Measurements from ENCODE around the gene RUBCN.
"Not testable (repeated sequence)": the region's sequence is repeated elsewhere in the genome, so short reads cannot be mapped to it uniquely, and the experiment has no call there.

RUBCN gene

DNA sequence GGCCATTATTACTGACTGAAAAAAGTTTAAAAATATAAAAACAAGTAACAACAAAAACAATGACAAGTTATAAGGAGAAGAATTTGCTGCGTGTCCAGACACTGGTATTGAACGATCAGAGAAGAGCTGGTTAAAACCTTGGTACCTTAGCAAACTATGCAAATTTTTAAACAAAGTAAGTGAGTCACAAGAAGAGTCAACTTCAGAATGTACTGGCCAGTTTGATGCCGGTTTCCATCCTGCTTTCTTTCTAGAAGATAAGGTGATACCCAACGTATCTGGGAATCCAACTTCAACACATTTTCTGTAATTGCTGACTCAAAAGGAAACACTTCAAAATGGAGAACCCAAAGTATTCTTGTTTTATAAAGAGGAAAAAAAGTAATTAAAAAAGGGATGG is 49.8 kb downstream of the RUBCN start:
- no peak for DNase-seq (ENCODE audit: low read depth in 2 of 2, low spot score in 1 of 2)

GRCh38 chr3:197685546-197685945 is 51.2 kb downstream of the RUBCN start:
- DNase-seq (ENCODE audit: low read depth in 2 of 2, low spot score in 1 of 2): no peak

- no peak for DNase-seq (ENCODE audit: low read depth in 2 of 2, low spot score in 1 of 2)
Observed at GRCh38 chr3:197683191-197683590, 53.5 kb downstream of the RUBCN start.

- DNase-seq (ENCODE audit: low read depth in 2 of 2, low spot score in 1 of 2): no peak
Observed at GRCh38 chr3:197682713-197683112, 54.0 kb downstream of the RUBCN start.

- DNase-seq (ENCODE audit: low read depth in 2 of 2, low spot score in 1 of 2): no peak
Observed at GRCh38 chr3:197680955-197681521, 55.7 kb downstream of the RUBCN start.

- DNase-seq (ENCODE audit: low read depth in 2 of 2, low spot score in 1 of 2): no peak
Observed at GRCh38 chr3:197675951-197676350, 60.8 kb downstream of the RUBCN start.

DNA sequence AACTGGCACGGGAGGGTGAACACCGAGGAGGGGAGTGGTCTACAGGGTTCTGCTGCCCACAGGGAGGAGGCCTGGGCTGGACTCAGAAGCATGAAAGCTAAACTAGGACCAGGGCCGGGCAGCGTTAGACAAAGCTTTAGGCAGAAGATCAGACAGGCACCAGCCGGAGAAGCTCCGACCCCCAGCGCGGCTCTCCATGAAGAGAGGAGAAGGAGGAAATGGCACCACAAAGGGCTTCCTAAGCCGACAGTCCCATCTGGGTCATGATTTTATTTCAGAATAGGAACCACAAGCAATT is 61.2 kb downstream of the RUBCN start:
- DNase-seq (ENCODE audit: low read depth in 2 of 2, low spot score in 1 of 2): no peak

DNA sequence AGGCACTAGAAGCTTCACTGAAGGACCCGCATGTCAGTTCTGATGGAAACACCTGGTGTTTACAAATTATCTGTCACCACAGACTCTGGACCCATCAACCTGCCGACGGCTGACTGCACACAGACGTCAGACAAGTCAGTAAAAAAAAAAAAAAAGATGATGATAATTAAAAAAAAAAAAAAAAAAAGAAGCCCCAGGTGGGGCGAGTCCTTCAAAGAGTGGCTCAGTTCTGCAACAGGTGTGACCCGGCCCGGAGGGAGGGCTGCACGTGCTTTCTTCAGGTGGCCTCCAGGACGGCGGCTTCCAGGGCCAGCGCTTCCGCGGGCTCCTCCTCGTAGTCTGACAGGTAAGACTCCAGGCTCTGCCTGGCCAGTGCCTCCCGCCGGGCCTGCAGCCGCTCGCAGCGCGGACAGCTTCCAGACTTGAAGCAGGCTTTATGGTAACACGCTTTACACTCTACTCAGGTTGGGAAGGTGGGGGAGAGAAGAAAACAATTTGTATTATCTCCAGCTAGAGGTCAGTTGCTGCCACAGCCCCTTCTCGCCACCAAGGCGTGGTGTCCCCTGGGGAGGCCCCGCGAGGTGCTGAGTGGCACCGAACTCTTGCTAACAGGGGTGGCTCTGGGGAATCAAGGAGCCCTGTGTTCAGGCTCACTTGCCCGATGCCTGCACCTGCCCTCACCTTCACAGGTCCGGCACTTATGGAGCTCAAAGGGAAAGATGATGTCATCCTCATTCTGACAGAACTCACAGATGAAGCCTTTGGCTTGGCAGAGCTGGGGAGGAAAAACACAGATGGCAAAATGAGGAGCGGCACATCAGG is 61.8 kb downstream of the RUBCN start:
- DNase-seq (ENCODE audit: low read depth in 2 of 2, low spot score in 1 of 2): no peak

DNA sequence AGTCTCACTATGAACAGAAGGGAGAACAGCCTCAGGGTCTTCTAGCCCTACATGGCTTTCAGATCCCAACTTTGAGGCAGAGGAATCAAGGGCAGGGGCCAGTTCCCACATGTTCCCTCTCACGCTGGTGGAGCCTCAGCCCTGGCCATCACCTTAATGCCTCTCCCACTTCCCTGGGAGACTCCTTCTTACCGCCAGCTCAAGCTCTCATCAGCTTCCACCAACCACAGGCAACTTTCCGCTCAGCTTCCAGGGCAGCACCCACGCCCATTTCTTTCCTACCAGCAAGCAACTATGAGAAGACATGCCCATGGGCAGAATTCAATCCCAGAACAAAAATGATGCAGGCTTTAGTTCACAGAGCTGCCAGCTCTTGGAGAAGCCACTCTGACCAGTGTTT is 63.5 kb downstream of the RUBCN start:
- DNase-seq (ENCODE audit: low read depth in 2 of 2, low spot score in 1 of 2): no peak

DNA sequence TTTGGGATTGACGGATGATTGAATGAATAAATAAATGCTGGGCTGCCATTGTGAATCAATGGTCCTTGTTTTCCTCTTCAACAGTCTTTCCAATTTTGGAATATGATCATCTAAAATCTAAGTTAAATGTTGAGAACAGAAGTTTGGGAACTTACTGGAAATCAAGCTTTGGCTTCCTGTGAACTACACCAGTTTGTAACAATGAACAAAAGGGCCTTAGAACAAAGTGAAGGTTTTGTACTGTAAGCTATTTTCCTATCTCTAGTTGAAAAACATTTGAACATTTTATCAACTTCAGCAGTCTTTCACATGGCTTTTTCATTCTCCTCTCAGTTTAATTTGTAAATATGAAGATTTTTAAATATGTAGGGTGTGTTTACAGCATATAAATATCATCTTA is 66.3 kb downstream of the RUBCN start:
- no peak for DNase-seq (ENCODE audit: low read depth in 2 of 2, low spot score in 1 of 2)

GRCh38 chr3:197667968-197668367 is 68.7 kb downstream of the RUBCN start:
- no peak for DNase-seq (ENCODE audit: low read depth in 2 of 2, low spot score in 1 of 2)

DNA sequence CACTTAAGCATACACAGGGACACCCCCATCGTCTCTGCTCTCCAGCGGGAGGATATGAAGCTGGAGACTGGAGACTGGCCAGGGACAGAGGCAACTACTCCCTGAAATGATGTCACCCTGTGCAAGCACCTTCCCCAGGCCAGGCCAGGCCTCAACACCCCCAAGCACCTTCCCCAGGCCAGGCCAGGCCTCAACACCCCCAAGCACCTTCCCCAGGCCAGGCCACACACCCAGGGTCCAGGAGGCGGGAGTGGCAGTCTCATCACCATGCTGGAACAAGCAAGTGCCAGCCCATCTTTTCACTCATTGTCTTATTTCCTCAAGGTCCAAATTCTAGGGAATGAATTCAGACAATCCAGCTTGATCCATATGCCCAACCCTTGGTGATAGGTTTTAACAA is 69.4 kb downstream of the RUBCN start:
- not testable (repeated sequence) for DNase-seq (ENCODE audit: low read depth in 2 of 2, low spot score in 1 of 2)

- not testable (repeated sequence) for DNase-seq (ENCODE audit: low read depth in 2 of 2, low spot score in 1 of 2)
Observed at GRCh38 chr3:197666221-197666842, 70.4 kb downstream of the RUBCN start.

DNA sequence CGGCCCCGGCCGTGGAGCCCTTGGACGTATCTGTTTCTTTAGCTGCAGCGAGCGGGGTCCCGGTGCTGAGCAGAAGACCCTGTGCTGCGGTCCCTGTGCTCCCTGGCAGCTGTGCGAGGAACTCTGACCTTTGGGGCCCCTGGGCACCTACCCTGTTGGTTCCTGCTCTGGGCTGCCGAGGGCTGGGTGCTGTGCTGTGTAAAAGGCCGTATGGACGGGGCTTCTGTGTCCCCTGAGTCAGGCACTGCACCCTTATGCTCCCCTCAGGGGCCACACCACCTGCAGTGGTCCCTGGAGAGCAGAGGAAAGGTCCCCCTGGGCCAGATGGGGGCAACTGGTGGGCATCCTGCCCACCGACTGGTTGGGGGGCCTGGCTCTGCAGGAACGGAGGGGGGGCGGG is 71.2 kb downstream of the RUBCN start:
- not testable (repeated sequence) for DNase-seq (ENCODE audit: low read depth in 2 of 2, low spot score in 1 of 2)

GRCh38 chr3:197665142-197665491 is 71.6 kb downstream of the RUBCN start:
- DNase-seq (ENCODE audit: low read depth in 2 of 2, low spot score in 1 of 2): not testable (repeated sequence)

- not testable (repeated sequence) for DNase-seq (ENCODE audit: low read depth in 2 of 2, low spot score in 1 of 2)
Observed at GRCh38 chr3:197664414-197665141, 72.1 kb downstream of the RUBCN start.

DNA sequence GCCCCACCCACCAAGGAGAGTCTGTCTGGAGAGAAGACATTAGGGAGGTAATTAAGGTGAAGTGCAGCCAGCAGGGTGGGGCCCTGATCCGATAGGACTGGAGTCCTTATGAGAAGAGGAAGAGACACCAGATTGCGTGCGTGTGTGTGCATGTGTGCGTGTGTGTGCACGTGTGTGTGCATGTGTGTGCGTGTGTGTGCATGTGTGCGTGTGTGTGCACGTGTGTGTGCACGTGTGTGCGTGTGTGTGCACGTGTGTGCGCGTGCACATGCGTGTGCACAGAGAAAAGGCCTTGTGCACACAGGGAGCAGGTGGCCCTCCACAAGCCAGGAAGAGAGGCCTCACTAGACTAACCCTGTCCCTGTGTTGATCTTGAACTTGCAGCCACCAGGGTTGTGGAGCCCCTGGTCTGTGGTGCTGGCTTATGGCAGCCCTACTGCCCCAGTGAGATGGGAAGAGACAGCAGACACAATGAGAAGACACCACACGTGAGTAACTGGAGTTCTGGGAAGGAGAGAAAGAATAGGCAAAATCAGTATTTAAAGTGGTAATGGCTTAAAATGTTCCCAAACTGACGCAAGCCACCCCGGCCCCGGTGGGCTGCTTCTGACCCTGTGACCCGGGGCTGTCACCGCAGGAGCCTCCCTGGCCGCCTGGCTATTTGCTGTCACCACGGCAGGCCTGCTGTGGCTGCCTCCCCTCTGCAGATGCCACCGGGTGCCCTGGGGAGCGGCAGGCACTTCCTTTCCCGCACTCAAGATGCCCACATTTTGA is 73.2 kb downstream of the RUBCN start:
- DNase-seq (ENCODE audit: low read depth in 2 of 2, low spot score in 1 of 2): not testable (repeated sequence)

DNA sequence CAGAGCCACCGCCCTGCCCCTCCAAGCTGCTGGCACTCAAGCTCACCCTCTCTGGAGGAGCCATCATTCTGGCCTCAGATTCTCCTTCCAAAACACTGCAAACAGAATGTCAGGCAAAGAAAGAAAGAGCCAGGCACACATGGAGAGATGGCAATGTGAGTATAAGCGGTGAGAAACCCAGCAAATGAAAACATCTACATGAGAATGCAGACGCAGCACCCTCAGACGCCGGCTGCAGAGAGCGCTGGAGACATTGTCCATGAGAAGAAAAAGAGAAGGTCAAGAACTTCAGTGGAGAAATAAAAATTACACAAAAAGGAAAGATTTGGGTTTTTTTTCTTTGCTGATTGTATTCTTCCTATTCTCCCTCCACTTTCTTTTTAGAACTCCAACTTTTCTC is 74.4 kb downstream of the RUBCN start:
- DNase-seq (ENCODE audit: low read depth in 2 of 2, low spot score in 1 of 2): not testable (repeated sequence)

DNA sequence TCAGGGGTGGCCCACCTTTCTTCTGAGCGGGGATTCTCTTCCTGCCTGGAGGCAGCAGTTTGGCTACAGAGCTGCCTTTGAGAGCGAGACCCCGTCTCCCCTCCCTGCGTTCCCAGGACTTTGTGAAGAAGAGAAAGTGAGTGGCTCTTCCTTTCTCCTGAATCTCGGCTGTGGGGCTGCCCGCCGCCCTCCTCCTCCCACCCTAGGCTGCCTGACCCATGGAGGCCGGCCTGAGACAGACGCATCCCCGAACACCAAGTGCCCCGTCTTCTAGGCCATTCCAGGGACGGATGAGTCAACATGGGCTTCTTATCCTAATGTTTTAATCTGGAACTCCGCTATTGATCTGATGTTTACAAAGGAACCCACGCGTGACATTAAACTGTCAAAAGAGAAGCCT is 74.8 kb downstream of the RUBCN start:
- not testable (repeated sequence) for DNase-seq (ENCODE audit: low read depth in 2 of 2, low spot score in 1 of 2)

DNA sequence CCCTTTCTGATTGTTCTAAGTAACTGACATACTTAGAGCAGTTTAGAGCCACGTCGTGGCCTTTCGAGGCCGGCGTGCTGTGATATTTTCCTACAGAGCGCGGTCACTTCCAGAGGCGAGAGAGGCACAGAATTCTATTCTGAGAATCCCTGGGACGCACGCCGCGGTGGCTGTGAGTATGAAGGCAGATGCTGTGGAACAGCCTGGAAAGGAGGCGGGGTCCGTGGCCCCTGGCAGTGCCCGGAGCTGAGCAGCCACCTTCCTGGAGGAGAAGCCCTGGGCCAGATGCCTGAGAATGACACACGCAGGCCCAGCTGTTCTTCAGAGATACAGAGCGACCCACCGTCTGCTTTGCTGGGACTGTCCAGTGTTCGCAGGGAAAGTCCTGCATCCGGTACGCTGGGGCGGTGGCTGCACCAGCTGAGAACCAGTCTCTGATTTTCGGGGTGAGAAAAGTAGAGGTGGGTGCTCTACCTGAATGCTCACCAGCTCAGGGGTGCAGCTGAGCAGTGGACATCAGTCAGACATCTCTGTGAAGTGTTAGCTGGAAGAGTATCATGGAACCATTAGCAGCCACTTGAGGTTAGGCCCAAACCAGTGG is 75.4 kb downstream of the RUBCN start:
- DNase-seq (ENCODE audit: low read depth in 2 of 2, low spot score in 1 of 2): not testable (repeated sequence)

DNA sequence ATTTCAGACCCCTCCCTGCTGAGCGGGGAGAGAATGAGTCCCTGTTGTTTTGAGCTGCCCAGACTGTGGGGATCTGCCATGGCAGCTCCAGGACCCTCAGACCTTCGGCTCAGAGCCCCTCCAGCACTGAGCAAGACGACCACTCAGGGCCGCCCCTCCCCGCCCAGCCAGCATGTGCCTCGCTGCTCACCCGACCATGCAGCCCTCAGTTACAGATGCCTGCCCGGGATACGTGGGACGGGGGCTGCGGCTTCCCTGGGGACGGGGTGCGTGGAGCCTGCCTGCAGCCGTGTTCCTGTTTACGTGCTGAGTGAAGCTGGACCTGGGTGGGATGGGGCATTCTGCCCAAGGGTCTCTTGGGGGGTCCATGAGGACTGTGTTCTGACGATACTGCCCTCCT is 77.0 kb downstream of the RUBCN start:
- not testable (repeated sequence) for DNase-seq (ENCODE audit: low read depth in 2 of 2, low spot score in 1 of 2)
